Natural killer cell treated with Interleukin-12 subunit alpha and Interleukin-12 subunit beta and Interleukin-15 and Interleukin-18, amount 100 ng/mL, for 72 hours (primary cell): ENCODE results near the gene PICK1. TPM values are rescaled to one million over a fixed set of nuclear protein-coding genes. Genes with fewer than 3 reads are reported as not detected.
A peak's percentile ranks its signal among the peaks of the same experiment; 100 is the strongest.
"Not testable (repeated sequence)": the region's sequence is repeated elsewhere in the genome, so short reads cannot be mapped to it uniquely, and the experiment has no call there.

ENCODE experiments used
- ATAC-seq, 2 donors: fragments of 150-1000 bp; cut with Tn5 transposase in 1 of 2; sonication (Bioruptor Pico), chemical (Tn5 transposase) in 1 of 2; 2 replicates each; pipeline ENCODE4 v1.10.0; 2021
- DNase-seq: peaks from one replicate; pipeline ENCODE4 v3.0.0; 2022; ENCODE audit warnings: low spot score
- H3K27ac Mint-ChIP-seq, 2 donors: 1 replicate in 1 of 2; 2 replicates in 1 of 2; pipeline ENCODE4 v1.8.0; 2022; ENCODE audit warnings: mixed read lengths in 2 of 2, mild to moderate bottlenecking in 1 of 2, moderate library complexity in 1 of 2
- H3K27me3 Mint-ChIP-seq, 2 donors: 1 replicate in 1 of 2; 2 replicates in 1 of 2; pipeline ENCODE4 v1.8.0; 2022; ENCODE audit warnings: mixed read lengths in 2 of 2
- H3K36me3 Mint-ChIP-seq: one replicate; pipeline ENCODE4 v1.8.0; 2022; ENCODE audit warnings: mixed read lengths
- H3K4me1 Mint-ChIP-seq, 2 donors: 1 replicate in 1 of 2; 2 replicates in 1 of 2; pipeline ENCODE4 v1.8.0; 2022; ENCODE audit warnings: low read depth in 2 of 2, mixed read lengths in 2 of 2, mild to moderate bottlenecking in 1 of 2
- H3K4me3 Mint-ChIP-seq: one replicate; pipeline ENCODE4 v1.8.0; 2022; ENCODE audit warnings: mixed read lengths
- H3K9me3 Mint-ChIP-seq: 2 replicates; pipeline ENCODE4 v1.8.0; 2022; ENCODE audit warnings: mixed read lengths
- total RNA-seq, 2 donors: library from RNA; stranded (reverse); gene quantifications; one replicate each; pipeline ENCODE4 v1.2.3, GENCODE V29; 2022

Gene PICK1
- total RNA-seq, 2 donors from 2014 or later, result 14.8 to 18.8 TPM

DNA sequence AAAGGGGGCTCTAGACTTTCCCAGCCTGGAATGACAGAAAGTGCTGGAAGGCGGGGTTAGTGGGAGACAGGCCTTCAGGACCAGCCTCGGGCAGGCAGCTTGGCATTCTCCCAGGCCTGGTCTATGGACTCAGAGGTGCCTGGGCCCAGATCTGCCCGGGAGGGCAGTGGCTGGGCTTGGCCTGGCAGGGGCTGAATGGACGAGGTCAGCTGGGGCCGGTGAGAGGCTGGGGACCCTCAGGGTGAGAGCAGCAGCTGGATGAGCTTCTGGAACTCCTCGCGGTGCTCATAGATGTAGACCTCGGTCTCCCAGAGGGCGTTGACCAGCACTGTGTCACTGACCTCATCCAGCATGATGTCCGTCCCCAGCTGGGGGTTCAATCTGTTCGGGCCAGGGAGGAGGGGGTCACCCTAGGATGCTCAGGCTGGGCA lies 54.7 kb downstream of the PICK1 start:
- DNase-seq, result no peak
- H3K36me3 Mint-ChIP-seq, result no peaks in the 10 kb centered on the region
- H3K4me3 Mint-ChIP-seq, result no peak overlapping the region
- no peaks in the 10 kb centered on the region for H3K27me3 Mint-ChIP-seq
- H3K27ac Mint-ChIP-seq, result no peak overlapping the region
- H3K4me1 Mint-ChIP-seq, result peaks cover 10 to 16% of the 10 kb centered on the region in 2 donors
- ATAC-seq, result no peak
- H3K9me3 Mint-ChIP-seq, result no peaks in the 10 kb centered on the region

DNA sequence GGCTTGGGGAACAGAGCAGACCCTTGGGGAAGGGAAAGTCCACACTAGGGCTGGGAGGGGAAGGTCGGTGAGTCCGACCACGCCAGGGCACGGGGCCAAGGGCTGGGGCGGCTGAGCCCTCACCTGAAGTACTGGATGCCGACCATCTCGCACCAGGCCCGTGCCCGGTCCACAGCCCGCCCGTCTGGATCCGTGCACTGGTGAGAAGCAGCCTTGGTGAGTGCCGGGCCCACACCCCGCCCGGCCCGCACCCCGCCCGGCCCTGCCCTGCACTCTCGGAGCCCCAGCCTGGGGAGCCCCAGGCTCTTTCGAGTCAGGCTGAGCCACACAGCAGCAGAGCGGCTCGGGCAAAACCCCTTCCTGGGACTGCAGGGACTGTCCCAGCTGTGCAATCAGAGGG lies 55.2 kb downstream of the PICK1 start:
- DNase-seq (no peak), ATAC-seq (no peak)
- no peaks in the 10 kb centered on the region for H3K27me3 Mint-ChIP-seq
- H3K4me3 Mint-ChIP-seq, result no peak overlapping the region
- H3K4me1 Mint-ChIP-seq, result peaks cover 10 to 15% of the 10 kb centered on the region in 2 donors
- no peaks in the 10 kb centered on the region for H3K36me3 Mint-ChIP-seq
- no peaks in the 10 kb centered on the region for H3K9me3 Mint-ChIP-seq
- H3K27ac Mint-ChIP-seq, result no peak overlapping the region

DNA sequence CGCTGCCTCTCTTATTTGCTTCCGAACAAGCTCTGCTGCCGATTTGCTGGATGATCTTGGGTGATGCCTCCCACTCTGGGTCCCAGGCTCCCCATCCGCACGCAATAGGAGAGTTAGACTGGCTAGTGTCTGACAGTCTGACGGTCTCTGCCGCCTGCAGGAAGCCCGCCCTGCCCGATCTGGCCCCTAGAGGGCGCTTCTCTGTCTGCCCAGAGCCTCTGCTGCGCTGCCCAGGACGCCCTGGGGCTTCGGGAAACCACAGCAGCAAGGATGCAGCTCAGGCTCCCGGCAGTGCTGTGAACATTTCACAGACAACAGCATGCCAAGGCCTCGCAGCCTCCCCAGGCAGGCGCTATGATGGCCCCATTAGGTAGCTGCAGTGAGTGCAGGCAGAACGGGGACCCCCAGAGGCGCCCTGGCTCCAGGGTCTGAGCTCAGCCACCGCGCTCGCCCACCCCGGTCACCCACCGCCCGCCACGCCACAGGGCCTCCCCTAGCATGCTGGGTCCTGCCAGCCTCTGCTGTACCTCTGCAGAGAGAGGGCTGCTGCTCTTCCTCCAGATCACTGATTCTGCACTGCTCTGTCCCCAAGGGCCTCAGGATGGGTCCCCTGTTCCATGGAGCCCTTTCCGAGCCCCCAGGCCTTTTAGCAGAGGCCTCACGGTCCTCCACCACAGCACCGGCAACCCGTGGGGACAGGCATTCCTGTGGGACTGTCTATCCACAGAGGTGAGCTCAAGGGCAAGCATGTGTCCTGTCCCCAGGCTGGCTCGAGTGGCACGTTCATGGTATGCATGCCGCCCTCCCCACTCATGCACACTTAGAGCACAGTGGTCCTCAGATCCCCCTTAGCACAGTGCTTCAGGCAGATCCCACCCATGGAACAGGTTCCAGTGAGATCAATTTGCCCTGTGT lies 57.5 kb downstream of the PICK1 start:
- Mint-ChIP-seq H3K9me3 (no peaks in the 10 kb centered on the region), H3K36me3 (no peaks in the 10 kb centered on the region), H3K27ac (no peak overlapping the region), H3K27me3 (no peaks in the 10 kb centered on the region), H3K4me1 (peaks cover 8 to 10% of the 10 kb centered on the region in 2 donors), H3K4me3 (no peak overlapping the region)
- DNase-seq (peak; percentile 83), ATAC-seq (peak; percentile 83 to 90)

DNA sequence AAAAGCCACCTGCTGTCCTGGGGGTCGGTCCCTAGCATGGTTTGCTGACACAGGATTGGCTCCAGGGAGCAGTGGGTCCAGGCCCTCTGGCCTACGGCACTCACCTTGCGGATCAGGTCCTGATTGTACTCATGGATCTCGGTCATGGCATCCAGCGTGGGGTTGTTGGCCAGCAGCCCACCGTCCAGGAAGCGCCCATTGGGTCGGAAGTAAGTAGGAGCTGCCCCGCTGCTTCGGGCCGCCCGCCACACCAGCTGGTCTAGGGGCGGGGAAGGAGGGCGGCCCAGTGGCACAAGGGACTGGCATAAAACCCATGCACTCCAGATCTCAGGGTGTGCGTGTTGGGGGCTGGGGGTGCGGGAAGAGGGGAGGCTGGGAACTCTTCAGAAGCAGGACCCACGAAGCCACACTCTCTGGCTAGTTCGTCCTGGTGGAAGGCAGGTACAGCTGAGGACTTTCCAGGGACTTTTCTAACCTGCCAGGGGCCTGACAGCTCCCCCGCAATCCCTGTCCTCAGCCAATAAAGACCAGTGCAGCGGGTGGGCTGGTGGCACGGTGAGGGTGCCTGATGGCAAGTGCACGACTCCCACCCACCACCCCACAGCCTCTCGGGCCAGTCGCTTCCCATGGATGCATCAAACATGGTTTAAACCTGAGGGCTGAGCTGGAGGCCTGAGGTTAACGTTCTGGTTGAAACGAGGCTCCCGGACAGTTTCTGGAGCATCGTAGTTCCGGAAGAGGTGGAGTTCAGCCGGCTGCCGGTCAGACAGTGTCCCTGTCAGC lies 58.4 kb downstream of the PICK1 start:
- peaks cover 5 to 10% of the 10 kb centered on the region in 2 donors for H3K4me1 Mint-ChIP-seq
- ATAC-seq (no peak), DNase-seq (no peak)
- H3K4me3 Mint-ChIP-seq, result no peak overlapping the region
- H3K27me3 Mint-ChIP-seq, result no peaks in the 10 kb centered on the region
- H3K36me3 Mint-ChIP-seq, result no peaks in the 10 kb centered on the region
- no peaks in the 10 kb centered on the region for H3K9me3 Mint-ChIP-seq
- no peak overlapping the region for H3K27ac Mint-ChIP-seq

DNA sequence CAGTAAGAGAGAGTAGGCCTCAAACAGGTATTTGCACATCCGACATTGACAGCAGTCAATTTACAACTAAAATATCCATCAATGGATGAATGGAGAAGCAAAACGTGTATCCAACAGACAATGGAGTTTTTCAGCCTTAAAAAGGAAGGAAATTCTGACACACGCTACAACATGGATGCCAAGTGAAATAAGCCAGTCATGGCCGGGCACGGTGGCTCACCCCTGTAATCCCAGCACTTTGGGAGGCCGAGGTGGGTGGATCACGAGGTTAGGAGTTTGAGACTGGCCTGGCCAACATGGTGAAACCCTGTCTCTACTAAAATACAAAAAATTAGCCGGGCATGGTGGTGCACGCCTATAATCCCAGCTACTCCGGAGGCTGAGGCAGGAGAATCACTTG lies 60.4 kb downstream of the PICK1 start:
- not testable (repeated sequence) for H3K9me3 Mint-ChIP-seq, H3K4me3 Mint-ChIP-seq, H3K27me3 Mint-ChIP-seq, H3K4me1 Mint-ChIP-seq, H3K27ac Mint-ChIP-seq, DNase-seq, H3K36me3 Mint-ChIP-seq, ATAC-seq

DNA sequence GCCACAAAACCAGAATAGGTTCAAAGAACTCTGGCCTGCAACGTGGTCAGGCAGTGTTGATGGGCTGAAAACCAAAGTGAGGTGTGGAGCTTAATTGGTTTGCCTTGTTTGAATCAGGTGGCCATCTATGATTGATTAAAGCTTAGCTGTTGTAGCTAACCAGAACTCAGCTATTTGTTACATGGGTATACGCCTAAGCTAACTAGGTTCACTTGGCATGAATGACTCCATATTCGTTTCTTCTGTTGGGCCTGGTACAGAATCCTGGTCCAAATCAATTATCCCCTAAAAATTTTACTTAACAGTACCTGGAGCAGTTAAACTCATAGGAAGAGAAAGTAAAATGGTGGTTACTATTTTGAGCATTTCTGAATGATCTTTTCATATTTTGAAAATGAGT lies 61.0 kb downstream of the PICK1 start:
- DNase-seq (no peak), ATAC-seq (no peak)
- no peaks in the 10 kb centered on the region for H3K27me3 Mint-ChIP-seq
- H3K27ac Mint-ChIP-seq, result no peak overlapping the region
- peaks cover 5 to 8% of the 10 kb centered on the region in 2 donors for H3K4me1 Mint-ChIP-seq
- H3K36me3 Mint-ChIP-seq, result no peaks in the 10 kb centered on the region
- H3K9me3 Mint-ChIP-seq, result no peaks in the 10 kb centered on the region
- H3K4me3 Mint-ChIP-seq, result no peak overlapping the region

DNA sequence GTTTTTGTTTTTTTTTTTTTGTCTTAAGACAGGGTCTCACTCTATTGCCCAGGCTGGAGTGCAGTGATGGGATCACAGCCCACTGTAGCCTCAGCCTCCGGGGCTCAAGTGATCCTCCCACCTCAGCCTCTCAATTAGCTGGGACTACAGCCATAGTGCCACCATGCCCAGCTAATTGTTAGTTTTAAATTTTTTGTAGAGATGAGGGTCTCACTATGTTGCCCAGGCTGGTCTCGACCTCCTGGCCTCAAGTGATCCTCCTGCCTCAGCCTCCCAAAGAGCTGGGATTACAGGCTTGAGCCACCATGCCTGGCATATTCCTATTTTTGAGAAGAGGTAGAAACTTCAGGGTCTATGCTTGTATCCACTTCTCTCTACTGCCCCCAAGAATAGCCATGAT lies 61.5 kb downstream of the PICK1 start:
- not testable (repeated sequence) for DNase-seq, H3K36me3 Mint-ChIP-seq, H3K4me1 Mint-ChIP-seq, ATAC-seq, H3K27ac Mint-ChIP-seq, H3K4me3 Mint-ChIP-seq, H3K27me3 Mint-ChIP-seq, H3K9me3 Mint-ChIP-seq

DNA sequence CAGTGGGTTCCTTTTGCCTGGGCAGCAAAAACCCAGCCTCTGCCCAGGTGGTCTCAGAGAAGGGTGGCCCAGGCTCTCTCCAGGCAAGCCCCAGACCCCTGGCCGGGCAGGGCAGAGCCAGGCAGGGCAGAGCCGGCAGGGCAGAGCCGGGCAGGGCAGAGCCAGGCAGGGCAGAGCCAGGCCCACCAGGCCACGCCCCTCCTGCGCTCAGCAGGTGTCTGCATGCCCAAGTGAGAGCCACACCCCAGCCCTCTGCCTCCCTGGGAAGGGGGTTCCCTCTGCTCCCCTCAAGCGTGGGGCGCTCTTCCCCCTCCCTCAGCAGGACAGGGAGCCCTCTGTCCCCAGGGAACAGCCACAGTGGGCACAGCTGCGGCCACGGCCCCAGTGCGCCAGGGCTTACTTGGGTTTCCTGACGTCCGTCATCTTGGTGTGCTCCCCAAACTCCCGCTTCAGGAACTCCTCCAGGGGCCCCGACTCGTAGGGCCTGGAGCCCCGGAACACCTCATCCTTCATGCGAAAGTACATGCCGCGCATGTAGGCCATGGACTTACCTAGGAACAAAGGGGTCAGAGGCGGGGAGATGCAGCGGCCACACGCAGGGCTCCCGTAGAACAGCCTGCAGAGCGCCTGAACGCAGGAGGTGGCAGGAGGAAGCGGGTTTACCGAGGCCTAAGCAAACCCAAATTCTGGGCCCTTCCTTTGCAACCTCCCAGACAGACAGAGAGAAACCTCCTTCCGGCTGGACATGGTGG lies 63.3 kb downstream of the PICK1 start:
- Mint-ChIP-seq H3K9me3 (no peaks in the 10 kb centered on the region), H3K4me3 (no peak overlapping the region), H3K27me3 (no peaks in the 10 kb centered on the region), H3K27ac (no peak overlapping the region), H3K36me3 (no peaks in the 10 kb centered on the region), H3K4me1 (peaks cover 0 to 7% of the 10 kb centered on the region in 2 donors)
- DNase-seq, result peak; percentile 44
- no peak for ATAC-seq

DNA sequence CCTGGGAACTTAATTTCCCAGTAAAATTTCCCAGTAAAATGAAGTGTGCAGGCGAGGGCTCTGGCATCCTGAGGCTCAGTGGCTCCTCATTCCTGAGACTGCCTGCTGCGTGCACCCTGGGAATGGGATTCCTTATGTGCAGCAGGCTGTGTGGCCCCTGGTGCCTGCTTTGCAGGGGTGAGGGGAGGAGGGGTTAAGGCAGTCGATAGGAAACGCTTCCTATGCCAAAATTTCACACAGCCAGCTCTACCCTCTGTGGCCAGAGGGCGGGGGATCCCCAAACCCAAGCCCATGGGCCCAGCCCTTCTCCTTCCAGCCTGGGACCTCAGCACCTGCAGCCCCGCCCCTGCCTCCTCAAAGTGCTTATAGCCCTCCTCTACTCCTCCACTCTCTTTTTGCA lies 65.4 kb downstream of the PICK1 start:
- Mint-ChIP-seq H3K4me1 (peaks cover 0 to 7% of the 10 kb centered on the region in 2 donors), H3K9me3 (no peaks in the 10 kb centered on the region), H3K27ac (no peak overlapping the region), H3K27me3 (no peaks in the 10 kb centered on the region), H3K4me3 (no peak overlapping the region), H3K36me3 (no peaks in the 10 kb centered on the region)
- ATAC-seq, result no peak
- DNase-seq, result no peak

DNA sequence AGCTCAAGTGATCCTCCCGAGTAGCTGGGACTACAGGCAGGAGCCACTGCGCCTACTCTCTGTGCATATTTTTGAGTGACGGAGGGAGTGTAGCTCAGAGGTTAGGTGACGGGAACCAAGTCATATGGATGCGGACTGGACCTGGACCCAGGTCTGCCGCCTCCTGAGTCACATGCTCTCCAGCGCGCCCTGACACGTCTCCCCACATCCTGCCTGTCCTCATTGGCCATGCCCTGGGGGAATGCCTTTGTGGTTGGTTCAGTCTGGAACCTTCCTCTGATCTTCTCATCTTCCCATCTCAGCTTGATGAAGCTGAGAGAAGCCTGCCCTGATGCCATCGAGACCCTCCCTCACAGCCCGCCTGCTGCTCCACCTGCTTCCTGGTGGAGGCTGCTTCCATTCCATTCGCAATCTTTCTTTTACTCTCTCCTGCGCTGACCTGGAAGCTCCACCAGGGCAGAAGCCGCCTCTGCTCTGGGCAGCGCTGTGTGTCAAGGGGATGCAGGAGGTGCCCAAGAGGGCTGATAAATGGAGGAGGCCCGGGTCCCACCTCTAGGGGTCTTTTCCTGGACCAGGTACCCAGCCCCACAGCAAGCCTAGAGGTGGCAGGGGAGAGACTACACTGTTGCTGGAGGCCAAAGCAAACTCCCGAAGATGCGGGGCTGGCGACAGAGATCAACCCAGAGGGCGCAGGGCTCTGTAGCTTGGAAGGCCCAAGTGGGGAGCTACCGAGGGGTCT lies 67.2 kb downstream of the PICK1 start:
- no peak overlapping the region for H3K4me3 Mint-ChIP-seq
- DNase-seq (no peak), ATAC-seq (no peak)
- peaks cover 0 to 7% of the 10 kb centered on the region in 2 donors for H3K4me1 Mint-ChIP-seq
- no peak overlapping the region for H3K27ac Mint-ChIP-seq
- no peaks in the 10 kb centered on the region for H3K36me3 Mint-ChIP-seq
- no peaks in the 10 kb centered on the region for H3K9me3 Mint-ChIP-seq
- H3K27me3 Mint-ChIP-seq, result no peaks in the 10 kb centered on the region

DNA sequence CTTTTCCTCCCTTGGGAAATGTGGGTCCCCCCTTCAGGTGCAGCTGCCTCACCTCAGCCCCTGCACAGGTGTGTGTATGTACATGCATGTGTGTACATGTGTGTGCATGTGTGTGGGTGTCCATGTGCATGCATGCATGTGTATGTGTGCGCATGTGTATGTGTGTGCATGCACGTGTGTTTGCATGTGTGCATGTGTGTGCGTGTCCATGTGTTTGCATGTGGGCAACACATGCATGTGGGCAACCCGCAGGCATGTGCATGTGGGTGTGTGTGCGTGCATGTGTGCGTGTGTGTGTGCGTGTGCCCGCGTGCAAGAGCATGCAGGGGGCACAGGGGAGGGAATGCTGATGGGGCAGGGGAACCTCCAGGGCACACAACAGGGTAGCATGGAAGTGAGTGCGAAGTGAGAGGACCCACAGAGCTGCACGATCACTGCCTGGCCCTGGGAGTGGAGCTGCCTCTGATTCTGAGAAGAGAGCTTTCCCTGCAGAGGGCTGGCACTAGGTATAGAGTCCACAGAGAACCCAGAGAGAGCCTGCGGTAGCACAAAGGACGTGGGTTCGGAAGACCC lies 67.9 kb downstream of the PICK1 start:
- no peaks in the 10 kb centered on the region for H3K27me3 Mint-ChIP-seq
- no peaks in the 10 kb centered on the region for H3K36me3 Mint-ChIP-seq
- no peak for ATAC-seq
- H3K27ac Mint-ChIP-seq, result no peak overlapping the region
- no peaks in the 10 kb centered on the region for H3K9me3 Mint-ChIP-seq
- H3K4me1 Mint-ChIP-seq, result peaks cover 0 to 7% of the 10 kb centered on the region in 2 donors
- DNase-seq, result no peak
- H3K4me3 Mint-ChIP-seq, result no peak overlapping the region
